ENCODE data around the gene LANCL2.

DNA sequence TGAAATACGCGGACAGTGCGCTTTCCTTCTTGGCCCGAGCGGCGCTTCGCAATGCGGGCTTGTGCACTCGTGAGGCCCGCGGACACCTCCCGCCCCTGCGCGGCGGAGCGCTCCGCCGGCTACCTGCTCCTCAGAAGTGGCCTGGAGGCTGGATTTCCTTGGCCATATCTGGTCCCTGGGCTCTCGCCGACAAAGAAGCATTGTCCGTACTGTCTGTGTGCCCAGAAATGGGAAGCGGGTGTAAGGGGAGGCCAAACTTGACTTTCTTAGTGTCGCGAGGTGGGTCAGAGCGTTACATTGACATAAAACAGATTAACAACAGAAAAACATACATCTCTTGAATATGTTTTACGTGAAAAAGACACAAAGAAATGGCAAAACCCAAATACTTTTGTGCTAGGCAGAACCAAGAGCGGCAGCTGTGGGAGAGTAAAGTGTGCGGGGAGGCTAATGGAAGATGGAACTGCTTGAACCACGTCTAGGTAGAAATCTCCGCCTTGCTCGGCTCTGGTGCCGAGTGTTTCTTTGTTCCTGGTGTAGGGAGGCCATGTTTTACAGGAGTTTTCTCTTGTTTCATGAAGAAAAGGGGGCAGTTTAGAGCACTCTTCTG, 1.4 kb downstream of the LANCL2 start:
- TF ChIP-seq, protein P1, sequence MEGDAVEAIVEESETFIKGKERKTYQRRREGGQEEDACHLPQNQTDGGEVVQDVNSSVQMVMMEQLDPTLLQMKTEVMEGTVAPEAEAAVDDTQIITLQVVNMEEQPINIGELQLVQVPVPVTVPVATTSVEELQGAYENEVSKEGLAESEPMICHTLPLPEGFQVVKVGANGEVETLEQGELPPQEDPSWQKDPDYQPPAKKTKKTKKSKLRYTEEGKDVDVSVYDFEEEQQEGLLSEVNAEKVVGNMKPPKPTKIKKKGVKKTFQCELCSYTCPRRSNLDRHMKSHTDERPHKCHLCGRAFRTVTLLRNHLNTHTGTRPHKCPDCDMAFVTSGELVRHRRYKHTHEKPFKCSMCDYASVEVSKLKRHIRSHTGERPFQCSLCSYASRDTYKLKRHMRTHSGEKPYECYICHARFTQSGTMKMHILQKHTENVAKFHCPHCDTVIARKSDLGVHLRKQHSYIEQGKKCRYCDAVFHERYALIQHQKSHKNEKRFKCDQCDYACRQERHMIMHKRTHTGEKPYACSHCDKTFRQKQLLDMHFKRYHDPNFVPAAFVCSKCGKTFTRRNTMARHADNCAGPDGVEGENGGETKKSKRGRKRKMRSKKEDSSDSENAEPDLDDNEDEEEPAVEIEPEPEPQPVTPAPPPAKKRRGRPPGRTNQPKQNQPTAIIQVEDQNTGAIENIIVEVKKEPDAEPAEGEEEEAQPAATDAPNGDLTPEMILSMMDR (IDR thresholded peaks at IDR 0.05; ENCODE audit: insufficient read depth, low read length, poor library complexity, severe bottlenecking), result no peak
- no peak for TF ChIP-seq EZH2phosphoT487 (conservative IDR thresholded peaks at IDR 0.05; ENCODE audit: low read length)

Measured in SU-DHL-6 (cell line).